ENCODE results near the gene STXBP3.

DNA sequence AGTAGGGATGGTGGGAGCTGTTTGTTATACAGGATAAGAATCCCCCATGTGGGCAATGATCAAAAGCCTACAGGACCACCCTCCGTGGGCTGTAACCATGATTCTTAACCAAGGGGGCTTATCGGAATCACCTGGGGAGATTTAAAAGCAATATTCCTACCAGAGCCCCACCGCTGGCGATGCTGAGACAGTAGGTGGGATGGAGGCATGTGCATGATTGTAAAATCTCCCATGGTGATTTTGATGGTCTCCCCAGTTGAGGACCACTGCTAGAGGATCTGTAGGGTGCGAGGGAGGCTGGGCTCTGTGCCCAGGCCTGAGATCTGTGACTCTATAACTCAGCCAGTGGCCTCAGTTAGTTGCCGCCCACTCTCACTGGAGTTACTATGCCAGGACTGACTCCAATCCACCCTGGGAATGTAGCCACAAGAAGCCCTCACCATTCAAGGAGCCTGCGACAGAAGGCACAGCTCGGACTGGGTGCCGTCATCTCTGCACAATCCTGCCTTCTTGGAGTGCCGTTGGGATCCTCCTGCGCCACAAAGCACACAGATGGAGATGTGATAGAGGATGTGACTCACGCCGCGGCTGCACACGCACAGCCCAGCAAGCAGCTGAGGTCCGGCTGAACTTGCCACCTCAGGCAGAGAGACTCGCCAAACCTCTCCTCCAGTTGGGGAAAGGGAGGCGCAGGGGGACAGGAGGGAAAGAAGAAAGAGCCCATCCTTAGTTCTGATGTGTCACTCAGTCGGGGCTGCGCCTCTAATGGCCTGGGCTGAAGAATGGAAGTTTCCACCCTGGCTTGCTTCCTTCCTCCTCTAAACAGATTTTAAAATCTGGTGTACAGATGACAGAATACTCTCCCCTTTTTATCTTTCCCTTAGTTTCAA is 83.9 kb downstream of the STXBP3 start:
- TF ChIP-seq, protein P1, sequence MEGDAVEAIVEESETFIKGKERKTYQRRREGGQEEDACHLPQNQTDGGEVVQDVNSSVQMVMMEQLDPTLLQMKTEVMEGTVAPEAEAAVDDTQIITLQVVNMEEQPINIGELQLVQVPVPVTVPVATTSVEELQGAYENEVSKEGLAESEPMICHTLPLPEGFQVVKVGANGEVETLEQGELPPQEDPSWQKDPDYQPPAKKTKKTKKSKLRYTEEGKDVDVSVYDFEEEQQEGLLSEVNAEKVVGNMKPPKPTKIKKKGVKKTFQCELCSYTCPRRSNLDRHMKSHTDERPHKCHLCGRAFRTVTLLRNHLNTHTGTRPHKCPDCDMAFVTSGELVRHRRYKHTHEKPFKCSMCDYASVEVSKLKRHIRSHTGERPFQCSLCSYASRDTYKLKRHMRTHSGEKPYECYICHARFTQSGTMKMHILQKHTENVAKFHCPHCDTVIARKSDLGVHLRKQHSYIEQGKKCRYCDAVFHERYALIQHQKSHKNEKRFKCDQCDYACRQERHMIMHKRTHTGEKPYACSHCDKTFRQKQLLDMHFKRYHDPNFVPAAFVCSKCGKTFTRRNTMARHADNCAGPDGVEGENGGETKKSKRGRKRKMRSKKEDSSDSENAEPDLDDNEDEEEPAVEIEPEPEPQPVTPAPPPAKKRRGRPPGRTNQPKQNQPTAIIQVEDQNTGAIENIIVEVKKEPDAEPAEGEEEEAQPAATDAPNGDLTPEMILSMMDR (IDR thresholded peaks at IDR 0.05), result no peak
- peak; percentile 21 to 57 for TF ChIP-seq POLR2A (IDR thresholded peaks at IDR 0.05)

All from uterus (tissue), 2 donors.